PC-3 (cell line): ENCODE measurements around the gene RRM1. TPM values are rescaled to one million over a fixed set of nuclear protein-coding genes. Genes with fewer than 3 reads are reported as not detected.

Source experiments
- ATAC-seq: fragments of 200-7000 bp; cut with Tn5 transposase; 2 replicates; pipeline ENCODE4 v1.9.1; 2020; ENCODE audit warnings: mild to moderate bottlenecking, moderate library complexity
- BruUV-seq: library from RNA; stranded (reverse); fragments of 400-500 nt; replicated peaks from 2 replicates; lab custom pipeline; 2021; lab: Mats Ljungman, UMichigan
- CTCF ChIA-PET: fragments of 300-600 bp; sonication (Branson Sonifier 250); formaldehyde crosslinking; loops from one replicate; lab custom pipeline; 2022; ENCODE audit warnings: antibody characterized with exemption; lab: Charles Lee
- POLR2A ChIA-PET: fragments of 300-600 bp; sonication (Branson Sonifier 250); formaldehyde crosslinking; loops from one replicate; lab custom pipeline; 2022; ENCODE audit warnings: antibody characterized with exemption; ENCODE audit not compliant: unreplicated experiment; lab: Charles Lee
- DNase-seq: peaks from one replicate; pipeline ENCODE4 v3.0.0-alpha.2; 2015
- H2AFZ ChIP-seq: fragments of 300-600 bp; sonication (generic); 2 replicates; pipeline ENCODE4 v1.6.0; 2016; ENCODE audit warnings: antibody characterized with exemption, low read length
- H3F3A ChIP-seq: fragments of 300-600 bp; sonication (generic); one replicate; pipeline ENCODE4 v1.6.0; 2017; ENCODE audit warnings: antibody characterized with exemption, low read length, control low read depth, mild to moderate bottlenecking; ENCODE audit not compliant: unreplicated experiment
- H3K27ac ChIP-seq: fragments of 300-600 bp; sonication (generic); 2 replicates; pipeline ENCODE4 v1.5.1; 2016; ENCODE audit warnings: mild to moderate bottlenecking, low read length
- H3K27me3 ChIP-seq: fragments of 300-600 bp; sonication (generic); 2 replicates; pipeline ENCODE4 v1.6.1; 2016; ENCODE audit warnings: low read length, mixed read lengths
- H3K36me3 ChIP-seq: fragments of 300-600 bp; sonication (generic); 2 replicates; pipeline ENCODE4 v1.6.1; 2016; ENCODE audit warnings: low read depth, mixed run types, low read length, mixed read lengths
- H3K4me1 ChIP-seq: fragments of 300-600 bp; sonication (generic); 2 replicates; pipeline ENCODE4 v1.5.1; 2016; ENCODE audit warnings: low read length; ENCODE audit not compliant: insufficient read depth
- H3K4me2 ChIP-seq: fragments of 300-600 bp; sonication (generic); 2 replicates; pipeline ENCODE4 v1.6.0; 2016; ENCODE audit warnings: low read length
- H3K4me3 ChIP-seq: fragments of 300-600 bp; sonication (generic); 2 replicates; pipeline ENCODE4 v1.5.1; 2016; ENCODE audit warnings: mild to moderate bottlenecking, low read length, mixed read lengths
- H3K79me2 ChIP-seq: fragments of 300-600 bp; sonication (generic); 2 replicates; pipeline ENCODE4 v1.6.1; 2017; ENCODE audit warnings: low read length, mixed read lengths
- H3K9ac ChIP-seq: fragments of 300-600 bp; sonication (generic); 2 replicates; pipeline ENCODE4 v1.6.0; 2016; ENCODE audit warnings: mild to moderate bottlenecking, low read length
- H3K9me2 ChIP-seq: fragments of 300-600 bp; sonication (generic); replicated peaks from 2 replicates; pipeline ENCODE4 v1.6.1; 2016; ENCODE audit warnings: mixed run types, low read length, mixed read lengths
- H3K9me3 ChIP-seq: fragments of 300-600 bp; sonication (generic); 2 replicates; pipeline ENCODE4 v1.6.1; 2016; ENCODE audit warnings: low read length, mixed read lengths
- H4K20me1 ChIP-seq: fragments of 300-600 bp; sonication (generic); 2 replicates; pipeline ENCODE4 v1.6.1; 2016; ENCODE audit warnings: low read length, mixed read lengths
- CTCF ChIP-seq: fragments of 300-600 bp; sonication (generic); conservative IDR thresholded peaks from 2 replicates; pipeline ENCODE4 v1.5.1; 2017; ENCODE audit warnings: antibody characterized with exemption, low read depth, mild to moderate bottlenecking, low read length
- EZH2 ChIP-seq: fragments of 300-600 bp; sonication (generic); IDR thresholded peaks from one replicate; pipeline ENCODE4 v1.6.1; 2017; ENCODE audit warnings: antibody characterized with exemption, mild to moderate bottlenecking, low read length; ENCODE audit not compliant: unreplicated experiment
- EZH2phosphoT487 ChIP-seq: fragments of 300-600 bp; sonication (generic); IDR thresholded peaks from 2 replicates; pipeline ENCODE4 v1.6.1; 2018; ENCODE audit warnings: mild to moderate bottlenecking, antibody characterized with exemption, low read length, borderline replicate concordance
- intact Hi-C: fragments of 100-400 bp; cut with micrococcal nuclease; formaldehyde crosslinking; loops from 2 replicates; pipeline ENCODE4 v1.9.0; 2023
- total RNA-seq: library from RNA; depleted of rRNA; stranded (reverse); fragments of >200 nt; gene quantifications from 2 replicates; pipeline ENCODE4 v1.2.3, GENCODE V29; 2014

Gene RRM1
- total RNA-seq, 1 experiment from 2014 or later: 106 TPM

GRCh38 chr11:4071325-4071724 lies 23.3 kb upstream of the RRM1 start:
- ATAC-seq (no peak), DNase-seq (no peak)
- Histone ChIP-seq H3K36me3 (no peaks in the 10 kb centered on the region), H3K27ac (no peak overlapping the region), H3K4me3 (no peak overlapping the region), H3K4me2 (no peak overlapping the region), H3K4me1 (no peaks in the 10 kb centered on the region), H3K9me2 (no peaks in the 10 kb centered on the region), H2AFZ (no peak overlapping the region), H3K9me3 (no peaks in the 10 kb centered on the region), H3K9ac (no peak overlapping the region), H3K79me2 (no peaks in the 10 kb centered on the region), H3F3A (no peaks in the 10 kb centered on the region), H3K27me3 (no peaks in the 10 kb centered on the region), H4K20me1 (no peaks in the 10 kb centered on the region)
- ChIA-PET CTCF (interaction anchor here (1.6 kb wide), 1 partner anchor 230 kb away, joined by 3 read pairs; no protein-coding TSS in a partner anchor), POLR2A (no interaction called here)
- no TSS peak for BruUV-seq
- TF ChIP-seq CTCF (no peak), EZH2 (no peak), EZH2phosphoT487 (no peak)
- intact Hi-C loops: loop anchor here (10.0 kb wide), 1 partner anchor 117 kb away; no protein-coding TSS in a partner anchor

GRCh38 chr11:4071914-4072313 lies 22.7 kb upstream of the RRM1 start:
- Histone ChIP-seq H4K20me1 (no peaks in the 10 kb centered on the region), H3K36me3 (no peaks in the 10 kb centered on the region), H3K27me3 (no peaks in the 10 kb centered on the region), H2AFZ (no peak overlapping the region), H3K4me3 (no peak overlapping the region), H3K9me2 (no peaks in the 10 kb centered on the region), H3K4me1 (no peaks in the 10 kb centered on the region), H3F3A (no peaks in the 10 kb centered on the region), H3K9me3 (no peaks in the 10 kb centered on the region), H3K4me2 (no peak overlapping the region), H3K79me2 (no peaks in the 10 kb centered on the region), H3K27ac (no peak overlapping the region), H3K9ac (no peak overlapping the region)
- ATAC-seq (peak; percentile 35; the same call in 1 of the 2 replicates), DNase-seq (no peak)
- POLR2A ChIA-PET: no interaction called here
- CTCF ChIA-PET: interaction anchor here (1.5 to 2.2 kb wide), 4 partner anchors 8 to 230 kb away, joined by 3 to 28 read pairs (median 16); partner anchors contain the start of gene STIM1
- intact Hi-C loops: loop anchor here (1.0 to 10.0 kb wide), 3 partner anchors 117 to 223 kb away; no protein-coding TSS in a partner anchor
- TF ChIP-seq EZH2phosphoT487 (no peak), CTCF (no peak), EZH2 (no peak)
- BruUV-seq: no TSS peak

- no TSS peak for BruUV-seq
- intact Hi-C loops: loop anchor here (1.0 to 10.0 kb wide), 3 partner anchors 118 to 223 kb away; no protein-coding TSS in a partner anchor
- POLR2A ChIA-PET: no interaction called here
- Histone ChIP-seq H2AFZ (peak overlapping the region; percentile 45; the same call in 1 of the 2 replicates), H3K9me3 (no peaks in the 10 kb centered on the region), H3K4me2 (no peak overlapping the region), H3F3A (no peaks in the 10 kb centered on the region), H3K79me2 (no peaks in the 10 kb centered on the region), H3K9me2 (no peaks in the 10 kb centered on the region), H3K27me3 (no peaks in the 10 kb centered on the region), H3K9ac (no peak overlapping the region), H3K27ac (no peak overlapping the region), H3K36me3 (no peaks in the 10 kb centered on the region), H3K4me3 (no peak overlapping the region), H4K20me1 (no peaks in the 10 kb centered on the region), H3K4me1 (no peaks in the 10 kb centered on the region)
- peak; percentile 80 for TF ChIP-seq CTCF
- TF ChIP-seq EZH2phosphoT487: no peak
- ATAC-seq (peak; percentile 93), DNase-seq (peak; percentile 81)
- CTCF ChIA-PET: interaction anchor here (0.6 to 2.2 kb wide), 5 partner anchors 9 to 231 kb away, joined by 3 to 28 read pairs (median 4); partner anchors contain the start of gene STIM1
These were observed 21.8 kb upstream of the RRM1 start for GRCh38 chr11:4072668-4073285.
